HCT116 (cell line): ENCODE measurements around the gene DENND5A. TPM values are rescaled to one million over a fixed set of nuclear protein-coding genes. Genes with fewer than 3 reads are reported as not detected.

ENCODE experiments used
- ATAC-seq: fragments of 200-7000 bp; cut with Tn5 transposase; 2 replicates; pipeline ENCODE4 v1.9.1; 2020; ENCODE audit warnings: mild to moderate bottlenecking, moderate library complexity
- BruUV-seq: library from RNA; stranded (reverse); fragments of 400-500 nt; replicated peaks from 2 replicates; lab custom pipeline; 2021; lab: Mats Ljungman, UMichigan
- CTCF ChIA-PET: fragments of 300-600 bp; sonication (Branson Sonifier 250); formaldehyde crosslinking; loops from one replicate; lab custom pipeline; 2021; ENCODE audit warnings: antibody characterized with exemption; lab: Charles Lee
- POLR2A ChIA-PET: fragments of 300-600, 350-600 bp; sonication (Branson Sonifier 250); formaldehyde crosslinking; loops from one replicate; lab custom pipeline; 2021; ENCODE audit warnings: antibody characterized with exemption; lab: Charles Lee
- RAD21 ChIA-PET, 2 experiments: fragments of 300-600 bp; sonication (Branson Sonifier 250); formaldehyde crosslinking; loops; one replicate each; lab custom pipeline; 2023; ENCODE audit warnings: low total read pairs in 2 of 2; ENCODE audit not compliant: uncharacterized antibody in 2 of 2, unreplicated experiment in 2 of 2, low non-redundant PET in 1 of 2; lab: Charles Lee
- DNase-seq: peaks from one replicate; pipeline ENCODE4 v3.0.0-alpha.2; 2010; ENCODE audit warnings: low read depth, low spot score
- H2AFZ ChIP-seq: fragments of 200-600 bp; shearing (Covaris generic), sonication (generic); 2 replicates; pipeline ENCODE4 v1.6.1; 2017; ENCODE audit warnings: low read depth, mixed run types, mixed read lengths, antibody characterized with exemption, low read length; ENCODE audit not compliant: poor library complexity, severe bottlenecking
- H3K27ac ChIP-seq: 2 replicates; pipeline ENCODE4 v1.5.1; 2012; ENCODE audit warnings: low read depth, low read length
- H3K27me3 ChIP-seq: fragments of 200-600 bp; sonication (generic); 2 replicates; pipeline ENCODE4 v1.6.1; 2016; ENCODE audit warnings: mixed run types, low read length, mixed read lengths; ENCODE audit not compliant: insufficient read depth
- H3K36me3 ChIP-seq, 2 experiments: fragments of 200-500 bp in 1 of 2; fragments of 200-600 bp in 1 of 2; sonication (Bioruptor generic) in 1 of 2; sonication (generic) in 1 of 2; 2 replicates each; pipeline versions ENCODE4 v1.5.1 to v1.6.1; 2014 to 2016; ENCODE audit warnings: low read length in 2 of 2, inconsistent platforms in 1 of 2, mixed read lengths in 1 of 2, mixed run types in 1 of 2; ENCODE audit not compliant: insufficient read depth in 2 of 2, control insufficient read depth in 1 of 2
- H3K4me1 ChIP-seq, 2 experiments: fragments of 200-600 bp in 1 of 2; sonication (generic) in 1 of 2; 2 replicates each; pipeline versions ENCODE4 v1.5.1 to v1.6.1; 2012 to 2017; ENCODE audit warnings: low read length in 2 of 2, inconsistent platforms in 1 of 2, mild to moderate bottlenecking in 1 of 2, mixed read lengths in 1 of 2, mixed run types in 1 of 2, moderate library complexity in 1 of 2; ENCODE audit not compliant: insufficient read depth in 2 of 2, control insufficient read depth in 1 of 2
- H3K4me2 ChIP-seq: fragments of 200-600 bp; sonication (generic); 2 replicates; pipeline ENCODE4 v1.6.1; 2017; ENCODE audit warnings: mixed run types, low read length, mixed read lengths
- H3K4me3 ChIP-seq, 2 experiments: fragments of 200-600 bp in 1 of 2; sonication (generic) in 1 of 2; replicated peaks in 1 of 2; 2 replicates each; pipeline ENCODE4 v1.5.1; 2011 to 2016; ENCODE audit warnings: low read length in 2 of 2, control low read depth in 1 of 2, low read depth in 1 of 2, mild to moderate bottlenecking in 1 of 2, mixed read lengths in 1 of 2, mixed run types in 1 of 2
- H3K79me2 ChIP-seq: fragments of 200-600 bp; sonication (generic); 2 replicates; pipeline ENCODE4 v1.6.1; 2017; ENCODE audit warnings: mild to moderate bottlenecking, mixed run types, low read length, moderate library complexity, mixed read lengths; ENCODE audit not compliant: insufficient read depth
- H3K9ac ChIP-seq: fragments of 200-600 bp; sonication (generic); 2 replicates; pipeline ENCODE4 v1.6.1; 2016; ENCODE audit warnings: low read length, mixed read lengths
- H3K9me2 ChIP-seq: fragments of 200-600 bp; sonication (generic), shearing (Covaris generic); 2 replicates; pipeline ENCODE4 v1.6.1; 2017; ENCODE audit warnings: mixed run types, mild to moderate bottlenecking, moderate library complexity; ENCODE audit not compliant: insufficient read depth
- H3K9me3 ChIP-seq, 2 experiments: fragments of 200-500 bp in 1 of 2; fragments of 200-600 bp in 1 of 2; sonication (Bioruptor generic) in 1 of 2; sonication (generic) in 1 of 2; 2 replicates each; pipeline ENCODE4 v1.6.1; 2014 to 2017; ENCODE audit warnings: low read length in 2 of 2, mixed read lengths in 2 of 2, inconsistent platforms in 1 of 2, low read depth in 1 of 2, mild to moderate bottlenecking in 1 of 2, mixed run types in 1 of 2, moderate library complexity in 1 of 2; ENCODE audit not compliant: control insufficient read depth in 1 of 2, insufficient read depth in 1 of 2
- H4K20me1 ChIP-seq: fragments of 200-600 bp; sonication (generic), shearing (Covaris generic); 2 replicates; pipeline ENCODE4 v1.6.1; 2017; ENCODE audit warnings: mixed run types, mild to moderate bottlenecking, moderate library complexity; ENCODE audit not compliant: insufficient read depth
- EGR1 ChIP-seq: IDR thresholded peaks from 2 replicates; pipeline ENCODE4 v1.6.1; 2012; ENCODE audit warnings: low read depth
- EZH2 ChIP-seq: fragments of 200-600 bp; sonication (generic); IDR thresholded peaks from 2 replicates; pipeline ENCODE4 v1.6.1; 2017; ENCODE audit warnings: antibody characterized with exemption, mixed run types
- EZH2phosphoT487 ChIP-seq: fragments of 200-600 bp; IDR thresholded peaks from 2 replicates; pipeline ENCODE4 v1.6.1; 2018; ENCODE audit warnings: antibody characterized with exemption, borderline replicate concordance
- JUND ChIP-seq: IDR thresholded peaks from 2 replicates; pipeline ENCODE4 v1.6.1; 2012
- POLR2A ChIP-seq: IDR thresholded peaks from 2 replicates; pipeline ENCODE4 v1.7.0; 2011; ENCODE audit warnings: borderline replicate concordance; ENCODE audit not compliant: insufficient read depth, insufficient read length; ENCODE audit errors: extremely low read depth
- POLR2AphosphoS5 ChIP-seq: IDR thresholded peaks from 2 replicates; pipeline ENCODE4 v1.6.1; 2011; ENCODE audit warnings: mild to moderate bottlenecking, low read depth, low read length, moderate library complexity
- SIN3A ChIP-seq: IDR thresholded peaks from 2 replicates; pipeline ENCODE4 v1.6.1; 2012; ENCODE audit warnings: low read depth
- SP1 ChIP-seq: IDR thresholded peaks from 2 replicates; pipeline ENCODE4 v1.6.1; 2012; ENCODE audit warnings: low read depth
- TCF7L2 ChIP-seq: IDR thresholded peaks from 2 replicates; pipeline ENCODE4 v1.7.0; 2011; ENCODE audit warnings: borderline replicate concordance, inconsistent platforms; ENCODE audit not compliant: insufficient read depth, insufficient read length; ENCODE audit errors: extremely low read depth
- ZNF274 ChIP-seq: fragments of 200-500 bp; sonication (Bioruptor generic); IDR thresholded peaks from 2 replicates; pipeline ENCODE4 v1.6.1; 2014; ENCODE audit warnings: mild to moderate bottlenecking, low read depth, low read length, inconsistent platforms
- intact Hi-C: fragments of 100-400 bp; cut with micrococcal nuclease; formaldehyde crosslinking; loops from 2 replicates; pipeline ENCODE4 v1.10.0; 2022
- total RNA-seq: library from RNA; stranded (reverse); gene quantifications from one replicate; pipeline ENCODE4 v1.2.1, GENCODE V29; 2021; ENCODE audit not compliant: unreplicated experiment
- TF ChIP-seq, protein P1 (sequence below): IDR thresholded peaks from 2 replicates; pipeline ENCODE4 v1.6.1; 2011; ENCODE audit warnings: mild to moderate bottlenecking, low read length, moderate library complexity; ENCODE audit not compliant: insufficient replicate concordance; ENCODE audit errors: extremely low read depth
- TF ChIP-seq, protein P2 (sequence below): IDR thresholded peaks from 2 replicates; pipeline ENCODE4 v1.6.1; 2012; ENCODE audit warnings: low read depth
- TF ChIP-seq, protein P3 (sequence below), 3 experiments: fragments of 200-600 bp in 1 of 3; sonication (generic) in 1 of 3; IDR thresholded peaks in 2 of 3; conservative IDR thresholded peaks in 1 of 3; 2 replicates each; pipeline ENCODE4 v1.5.1; 2012 to 2017; ENCODE audit warnings: low read depth in 2 of 3, low read length in 2 of 3, antibody characterized with exemption in 1 of 3, borderline replicate concordance in 1 of 3, control low read depth in 1 of 3, mild to moderate bottlenecking in 1 of 3, mixed read lengths in 1 of 3, mixed run types in 1 of 3, moderate library complexity in 1 of 3; ENCODE audit not compliant: insufficient read depth in 1 of 3

Gene DENND5A
- total RNA-seq, 1 experiment from 2014 or later, result 48.6 TPM

DNA sequence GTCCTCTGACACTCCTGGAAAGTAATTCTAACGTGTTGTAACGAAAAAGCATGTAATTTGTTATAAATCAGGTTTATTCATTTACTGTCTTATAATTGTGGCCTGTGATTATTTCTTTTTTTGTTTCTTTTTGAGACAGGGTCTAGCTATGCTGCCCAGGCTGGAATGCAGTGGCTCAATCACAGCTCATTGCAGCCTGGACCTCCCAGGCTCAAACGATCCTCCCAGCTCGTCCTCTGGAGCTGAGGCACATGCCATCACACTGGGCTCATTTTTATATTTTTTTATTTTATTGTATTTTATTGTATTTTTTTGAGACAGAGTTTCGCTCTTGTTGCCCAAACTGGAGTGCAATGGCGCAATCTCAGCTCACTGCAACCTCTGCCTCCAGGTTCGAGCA is 15.9 kb downstream of the DENND5A start:
- ChIA-PET RAD21 (no interaction called here), CTCF (no interaction called here), POLR2A (no interaction called here)
- intact Hi-C loops, result no loop called here
- H3K9me2 ChIP-seq, result no peaks in the 10 kb centered on the region
- peaks cover 78% of the 10 kb centered on the region for H3K79me2 ChIP-seq
- H4K20me1 ChIP-seq, result no peaks in the 10 kb centered on the region
- H3K9ac ChIP-seq, result no peak overlapping the region
- H3K9me3 ChIP-seq, result no peaks in the 10 kb centered on the region
- no peak overlapping the region for H3K4me2 ChIP-seq
- H3K36me3 ChIP-seq, result no peaks in the 10 kb centered on the region; a peak in 1 of 4 replicates
- no peak for DNase-seq
- TF ChIP-seq POLR2A (no peak), EZH2phosphoT487 (no peak), EZH2 (no peak), ZNF274 (no peak)
- no peak overlapping the region for H3K4me3 ChIP-seq
- no TSS peak for BruUV-seq
- H3K4me1 ChIP-seq, result no peaks in the 10 kb centered on the region
- no peaks in the 10 kb centered on the region for H3K27me3 ChIP-seq
- no peak for ATAC-seq
- no peak overlapping the region for H3K27ac ChIP-seq
- no peak overlapping the region for H2AFZ ChIP-seq

DNA sequence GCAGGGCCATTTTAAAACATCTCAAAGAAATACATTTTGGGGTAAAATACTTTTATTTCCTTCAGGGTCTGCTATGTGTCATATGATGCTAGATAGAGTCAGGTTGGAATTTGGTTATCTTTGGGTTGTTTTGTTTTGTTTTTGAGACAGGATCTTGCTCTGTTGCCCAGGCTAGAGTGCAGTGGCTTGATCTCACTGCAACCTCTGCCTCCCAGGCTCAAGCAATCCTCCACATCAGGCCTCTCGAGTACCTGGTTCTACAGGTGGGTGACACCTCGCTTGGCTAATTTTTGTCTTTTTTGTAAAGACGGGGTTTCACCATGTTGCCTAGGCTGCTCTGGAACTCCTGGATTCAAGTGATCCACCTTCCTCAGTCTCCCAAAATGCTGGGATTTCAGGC is 17.3 kb downstream of the DENND5A start:
- POLR2A ChIA-PET, result no interaction called here
- Histone ChIP-seq H3K79me2 (peaks cover 71% of the 10 kb centered on the region), H3K4me1 (no peaks in the 10 kb centered on the region)
- no peak for DNase-seq
- TF ChIP-seq TCF7L2, result no peak
- TF ChIP-seq SIN3A, result no peak
- TF ChIP-seq ZNF274, result no peak
- TF ChIP-seq SP1, result no peak
- no peak for TF ChIP-seq EGR1
- TF ChIP-seq, protein P1, sequence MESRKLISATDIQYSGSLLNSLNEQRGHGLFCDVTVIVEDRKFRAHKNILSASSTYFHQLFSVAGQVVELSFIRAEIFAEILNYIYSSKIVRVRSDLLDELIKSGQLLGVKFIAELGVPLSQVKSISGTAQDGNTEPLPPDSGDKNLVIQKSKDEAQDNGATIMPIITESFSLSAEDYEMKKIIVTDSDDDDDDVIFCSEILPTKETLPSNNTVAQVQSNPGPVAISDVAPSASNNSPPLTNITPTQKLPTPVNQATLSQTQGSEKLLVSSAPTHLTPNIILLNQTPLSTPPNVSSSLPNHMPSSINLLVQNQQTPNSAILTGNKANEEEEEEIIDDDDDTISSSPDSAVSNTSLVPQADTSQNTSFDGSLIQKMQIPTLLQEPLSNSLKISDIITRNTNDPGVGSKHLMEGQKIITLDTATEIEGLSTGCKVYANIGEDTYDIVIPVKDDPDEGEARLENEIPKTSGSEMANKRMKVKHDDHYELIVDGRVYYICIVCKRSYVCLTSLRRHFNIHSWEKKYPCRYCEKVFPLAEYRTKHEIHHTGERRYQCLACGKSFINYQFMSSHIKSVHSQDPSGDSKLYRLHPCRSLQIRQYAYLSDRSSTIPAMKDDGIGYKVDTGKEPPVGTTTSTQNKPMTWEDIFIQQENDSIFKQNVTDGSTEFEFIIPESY, result no peak
- TF ChIP-seq POLR2A, result no peak
- TF ChIP-seq JUND, result no peak
- TF ChIP-seq, protein P2, sequence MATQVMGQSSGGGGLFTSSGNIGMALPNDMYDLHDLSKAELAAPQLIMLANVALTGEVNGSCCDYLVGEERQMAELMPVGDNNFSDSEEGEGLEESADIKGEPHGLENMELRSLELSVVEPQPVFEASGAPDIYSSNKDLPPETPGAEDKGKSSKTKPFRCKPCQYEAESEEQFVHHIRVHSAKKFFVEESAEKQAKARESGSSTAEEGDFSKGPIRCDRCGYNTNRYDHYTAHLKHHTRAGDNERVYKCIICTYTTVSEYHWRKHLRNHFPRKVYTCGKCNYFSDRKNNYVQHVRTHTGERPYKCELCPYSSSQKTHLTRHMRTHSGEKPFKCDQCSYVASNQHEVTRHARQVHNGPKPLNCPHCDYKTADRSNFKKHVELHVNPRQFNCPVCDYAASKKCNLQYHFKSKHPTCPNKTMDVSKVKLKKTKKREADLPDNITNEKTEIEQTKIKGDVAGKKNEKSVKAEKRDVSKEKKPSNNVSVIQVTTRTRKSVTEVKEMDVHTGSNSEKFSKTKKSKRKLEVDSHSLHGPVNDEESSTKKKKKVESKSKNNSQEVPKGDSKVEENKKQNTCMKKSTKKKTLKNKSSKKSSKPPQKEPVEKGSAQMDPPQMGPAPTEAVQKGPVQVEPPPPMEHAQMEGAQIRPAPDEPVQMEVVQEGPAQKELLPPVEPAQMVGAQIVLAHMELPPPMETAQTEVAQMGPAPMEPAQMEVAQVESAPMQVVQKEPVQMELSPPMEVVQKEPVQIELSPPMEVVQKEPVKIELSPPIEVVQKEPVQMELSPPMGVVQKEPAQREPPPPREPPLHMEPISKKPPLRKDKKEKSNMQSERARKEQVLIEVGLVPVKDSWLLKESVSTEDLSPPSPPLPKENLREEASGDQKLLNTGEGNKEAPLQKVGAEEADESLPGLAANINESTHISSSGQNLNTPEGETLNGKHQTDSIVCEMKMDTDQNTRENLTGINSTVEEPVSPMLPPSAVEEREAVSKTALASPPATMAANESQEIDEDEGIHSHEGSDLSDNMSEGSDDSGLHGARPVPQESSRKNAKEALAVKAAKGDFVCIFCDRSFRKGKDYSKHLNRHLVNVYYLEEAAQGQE, result no peak
- TF ChIP-seq POLR2AphosphoS5, result no peak
- TF ChIP-seq, protein P3, sequence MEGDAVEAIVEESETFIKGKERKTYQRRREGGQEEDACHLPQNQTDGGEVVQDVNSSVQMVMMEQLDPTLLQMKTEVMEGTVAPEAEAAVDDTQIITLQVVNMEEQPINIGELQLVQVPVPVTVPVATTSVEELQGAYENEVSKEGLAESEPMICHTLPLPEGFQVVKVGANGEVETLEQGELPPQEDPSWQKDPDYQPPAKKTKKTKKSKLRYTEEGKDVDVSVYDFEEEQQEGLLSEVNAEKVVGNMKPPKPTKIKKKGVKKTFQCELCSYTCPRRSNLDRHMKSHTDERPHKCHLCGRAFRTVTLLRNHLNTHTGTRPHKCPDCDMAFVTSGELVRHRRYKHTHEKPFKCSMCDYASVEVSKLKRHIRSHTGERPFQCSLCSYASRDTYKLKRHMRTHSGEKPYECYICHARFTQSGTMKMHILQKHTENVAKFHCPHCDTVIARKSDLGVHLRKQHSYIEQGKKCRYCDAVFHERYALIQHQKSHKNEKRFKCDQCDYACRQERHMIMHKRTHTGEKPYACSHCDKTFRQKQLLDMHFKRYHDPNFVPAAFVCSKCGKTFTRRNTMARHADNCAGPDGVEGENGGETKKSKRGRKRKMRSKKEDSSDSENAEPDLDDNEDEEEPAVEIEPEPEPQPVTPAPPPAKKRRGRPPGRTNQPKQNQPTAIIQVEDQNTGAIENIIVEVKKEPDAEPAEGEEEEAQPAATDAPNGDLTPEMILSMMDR (IDR thresholded peaks at IDR 0.05 in 2 of 3, conservative IDR thresholded peaks at IDR 0.05 in 1 of 3; ENCODE audit: borderline replicate concordance in 1 of 3, insufficient read depth in 1 of 3, low read depth in 2 of 3, low read length in 2 of 3), result no peak
- TF ChIP-seq, all 23 proteins: peak for 0
- H2AFZ ChIP-seq, result no peak overlapping the region
- RAD21 ChIA-PET, result no interaction called here
- no peak overlapping the region for H3K4me2 ChIP-seq
- no peak overlapping the region for H3K9ac ChIP-seq
- H3K27me3 ChIP-seq, result no peaks in the 10 kb centered on the region
- H4K20me1 ChIP-seq, result no peaks in the 10 kb centered on the region
- H3K4me3 ChIP-seq, result no peak overlapping the region
- no peak overlapping the region for H3K27ac ChIP-seq
- no peaks in the 10 kb centered on the region for H3K9me3 ChIP-seq
- no peaks in the 10 kb centered on the region for H3K9me2 ChIP-seq
- no TSS peak for BruUV-seq
- no peak for ATAC-seq
- intact Hi-C loops, result no loop called here
- CTCF ChIA-PET, result no interaction called here
- H3K36me3 ChIP-seq, result no peaks in the 10 kb centered on the region
